ES-I3 (cell line): ENCODE measurements around the gene PACS2.
A peak's percentile ranks its signal among the peaks of the same experiment; 100 is the strongest.

Experiments
- H3K36me3 ChIP-seq: 2 replicates; pipeline ENCODE4 v1.6.1; 2013; ENCODE audit warnings: mild to moderate bottlenecking, low read length, control low read depth, moderate library complexity; ENCODE audit not compliant: insufficient read depth
- H3K4me1 ChIP-seq: 2 replicates; pipeline ENCODE4 v1.6.1; 2013; ENCODE audit warnings: mild to moderate bottlenecking, control low read depth, low read length; ENCODE audit not compliant: insufficient read depth
- H3K9ac ChIP-seq: 2 replicates; pipeline ENCODE4 v1.6.1; 2013; ENCODE audit warnings: low read depth, mild to moderate bottlenecking, low read length, moderate library complexity
- H3K9me3 ChIP-seq: 2 replicates; pipeline ENCODE4 v1.6.1; 2013; ENCODE audit warnings: mild to moderate bottlenecking, low read length, moderate library complexity; ENCODE audit not compliant: control insufficient read depth, insufficient read depth

The PACS2 gene

DNA sequence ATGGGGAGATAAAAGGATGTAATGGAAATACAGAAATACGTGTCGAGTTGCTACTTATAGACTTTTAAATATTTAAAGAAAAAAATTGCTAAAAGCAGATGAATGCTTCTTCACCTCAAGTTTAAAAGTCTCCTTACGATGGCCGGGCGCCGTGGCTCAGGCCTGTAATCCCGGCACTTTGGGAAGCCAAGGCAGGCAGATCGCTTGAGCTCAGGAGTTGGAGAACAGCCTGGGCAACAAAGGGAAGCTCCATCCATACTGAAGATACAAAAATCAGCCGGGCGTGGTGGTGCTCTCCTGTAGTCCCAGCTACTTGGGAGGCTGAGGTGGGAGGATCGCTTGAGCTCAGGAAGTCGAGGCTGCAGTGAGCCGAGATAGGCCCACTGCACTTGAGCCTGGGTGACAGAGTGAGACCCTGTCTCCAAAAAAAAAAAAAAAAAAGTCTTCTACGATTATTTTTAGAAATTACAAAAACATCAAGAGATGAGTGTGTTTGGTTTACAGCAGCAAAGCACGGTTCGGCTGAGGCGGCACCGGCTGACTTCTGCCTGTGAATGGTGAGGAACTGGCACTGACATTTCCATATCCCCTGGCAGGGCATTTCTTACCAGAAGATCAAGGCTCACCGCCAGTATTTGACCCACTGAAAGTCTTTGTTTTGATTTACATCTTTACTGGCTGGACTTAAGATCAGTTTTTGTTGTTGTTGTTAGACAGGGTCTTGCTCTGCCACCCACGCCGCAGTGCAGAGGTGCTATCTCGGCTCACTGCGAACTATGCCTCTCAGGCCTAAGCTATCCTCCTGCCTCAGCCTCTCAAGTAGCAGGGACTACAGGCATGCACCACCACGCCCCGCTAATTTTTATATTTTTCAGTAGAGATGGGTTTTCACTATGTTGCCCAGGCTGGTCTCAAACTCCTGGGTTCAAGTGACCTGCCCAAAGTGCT lies 101.2 kb downstream of the PACS2 start:
- peaks cover 4% of the 10 kb centered on the region; the same call in 1 of the 2 replicates for H3K4me1 ChIP-seq
- no peaks in the 10 kb centered on the region for H3K36me3 ChIP-seq
- no peak overlapping the region; the same call in 1 of the 2 replicates for H3K9ac ChIP-seq
- no peaks in the 10 kb centered on the region for H3K9me3 ChIP-seq

DNA sequence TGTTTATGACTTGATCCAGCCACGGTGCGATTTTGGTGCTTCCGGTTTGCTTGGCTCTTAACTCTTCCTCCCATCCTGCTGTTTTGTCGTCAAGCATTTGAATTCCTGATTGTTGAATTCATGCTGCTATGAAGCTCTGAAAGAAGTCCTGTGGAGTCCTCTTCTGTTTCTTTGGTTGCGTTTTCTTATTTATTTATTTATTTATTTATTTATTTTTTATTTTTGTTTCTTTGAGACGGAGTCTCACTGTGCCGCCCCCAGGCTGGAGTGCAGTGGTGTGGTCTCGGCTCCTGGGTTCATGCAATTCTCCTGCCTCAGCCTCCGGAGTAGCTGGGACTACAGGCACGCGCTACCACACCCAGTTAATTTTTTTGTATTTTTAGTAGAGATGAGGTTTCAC lies 102.1 kb downstream of the PACS2 start:
- Histone ChIP-seq H3K9ac (no peak overlapping the region), H3K9me3 (no peaks in the 10 kb centered on the region), H3K36me3 (no peaks in the 10 kb centered on the region), H3K4me1 (peaks cover 4% of the 10 kb centered on the region; the same call in 1 of the 2 replicates)

DNA sequence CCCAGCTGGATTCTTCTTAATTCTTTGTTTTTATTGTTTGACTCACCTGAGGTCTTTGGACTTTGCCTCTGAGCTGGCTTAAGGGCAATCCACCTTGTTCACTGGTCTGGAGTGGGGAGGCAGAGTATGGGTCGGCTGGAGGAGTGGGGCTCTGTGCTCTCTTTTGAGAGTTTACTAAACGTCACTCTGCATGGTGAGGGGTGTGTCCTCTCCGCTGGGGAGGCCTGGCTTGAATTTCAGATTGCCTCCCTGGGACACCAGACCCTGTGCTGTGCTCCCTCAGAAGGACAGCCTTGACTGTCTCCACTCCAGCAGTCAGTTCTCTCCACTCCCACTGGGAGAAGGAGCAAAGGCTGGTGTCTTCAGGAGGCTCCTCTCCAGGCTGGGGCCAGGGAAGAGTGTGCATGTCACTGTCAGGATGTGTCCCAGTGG lies 103.2 kb downstream of the PACS2 start:
- Histone ChIP-seq H3K4me1 (peaks cover 4% of the 10 kb centered on the region; the same call in 1 of the 2 replicates), H3K9me3 (no peaks in the 10 kb centered on the region), H3K36me3 (no peaks in the 10 kb centered on the region), H3K9ac (no peak overlapping the region)

- no peaks in the 10 kb centered on the region for H3K36me3 ChIP-seq
- peaks cover 4% of the 10 kb centered on the region; the same call in 1 of the 2 replicates for H3K4me1 ChIP-seq
- H3K9ac ChIP-seq: peak overlapping the region; percentile 89
- H3K9me3 ChIP-seq: no peaks in the 10 kb centered on the region
Observed at GRCh38 chr14:105418269-105419194, 104.0 kb downstream of the PACS2 start.

- Histone ChIP-seq H3K36me3 (no peaks in the 10 kb centered on the region), H3K9me3 (no peaks in the 10 kb centered on the region), H3K4me1 (peaks cover 4% of the 10 kb centered on the region; the same call in 1 of the 2 replicates), H3K9ac (peak within 1 kb of the TSS; percentile 92)
Observed at GRCh38 chr14:105419195-105420091, 104.9 kb downstream of the PACS2 start, which contains the start of gene MTA1. MTA1 (plus strand) TSS chr14:105419827; CDS start chr14:105420036, 209 bp downstream.

DNA sequence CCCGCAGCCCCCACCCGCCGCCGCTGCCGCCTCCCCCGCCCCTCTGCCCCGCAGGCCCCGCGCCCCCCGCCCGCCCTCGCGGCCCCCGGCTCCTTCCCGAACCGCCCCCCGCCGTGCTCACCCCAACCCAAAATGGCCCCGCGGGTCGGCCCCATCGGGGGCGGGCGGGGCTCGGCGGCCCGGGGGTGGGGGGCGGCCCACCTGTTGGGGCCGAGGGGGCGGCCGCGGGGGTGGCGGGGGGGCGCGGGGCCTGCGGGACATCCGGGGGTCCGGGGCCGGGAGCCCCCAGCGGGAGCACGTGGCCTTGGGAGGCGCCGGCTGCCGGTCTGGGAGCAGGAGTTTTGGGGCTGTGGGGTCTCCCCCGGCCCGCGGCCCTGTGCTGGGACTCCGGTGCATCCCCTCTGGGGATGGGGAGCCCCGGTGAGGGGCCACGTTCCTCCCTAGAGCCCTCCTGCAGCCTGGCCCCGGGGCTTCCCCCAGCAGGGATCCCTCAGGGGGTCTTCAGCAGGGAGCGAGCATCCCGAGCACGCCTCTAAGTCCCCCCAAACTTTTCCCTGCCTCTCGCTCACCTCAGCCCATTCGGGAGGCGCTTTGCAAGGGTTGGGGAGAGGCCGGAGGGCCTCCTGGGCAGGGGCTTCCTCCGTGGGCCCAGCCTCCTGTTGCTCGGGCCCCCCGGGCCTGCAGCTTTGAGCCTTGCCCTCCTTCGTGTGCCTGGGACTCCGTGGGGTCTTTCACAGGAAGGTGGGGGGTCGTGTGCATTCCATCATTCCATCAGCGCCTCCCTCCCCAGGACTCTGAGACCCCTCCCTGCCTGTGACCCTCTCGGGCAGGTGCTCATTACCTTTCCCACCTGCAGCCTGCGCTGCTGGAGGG lies 105.8 kb downstream of the PACS2 start:
- no peaks in the 10 kb centered on the region for H3K36me3 ChIP-seq
- peaks cover 4% of the 10 kb centered on the region; the same call in 1 of the 2 replicates for H3K4me1 ChIP-seq
- peak overlapping the region; percentile 92 for H3K9ac ChIP-seq
- H3K9me3 ChIP-seq: no peaks in the 10 kb centered on the region

GRCh38 chr14:105420974-105421674 lies 106.6 kb downstream of the PACS2 start:
- peaks cover 4% of the 10 kb centered on the region; the same call in 1 of the 2 replicates for H3K4me1 ChIP-seq
- H3K9ac ChIP-seq: peak overlapping the region; percentile 92
- no peaks in the 10 kb centered on the region for H3K36me3 ChIP-seq
- H3K9me3 ChIP-seq: no peaks in the 10 kb centered on the region

DNA sequence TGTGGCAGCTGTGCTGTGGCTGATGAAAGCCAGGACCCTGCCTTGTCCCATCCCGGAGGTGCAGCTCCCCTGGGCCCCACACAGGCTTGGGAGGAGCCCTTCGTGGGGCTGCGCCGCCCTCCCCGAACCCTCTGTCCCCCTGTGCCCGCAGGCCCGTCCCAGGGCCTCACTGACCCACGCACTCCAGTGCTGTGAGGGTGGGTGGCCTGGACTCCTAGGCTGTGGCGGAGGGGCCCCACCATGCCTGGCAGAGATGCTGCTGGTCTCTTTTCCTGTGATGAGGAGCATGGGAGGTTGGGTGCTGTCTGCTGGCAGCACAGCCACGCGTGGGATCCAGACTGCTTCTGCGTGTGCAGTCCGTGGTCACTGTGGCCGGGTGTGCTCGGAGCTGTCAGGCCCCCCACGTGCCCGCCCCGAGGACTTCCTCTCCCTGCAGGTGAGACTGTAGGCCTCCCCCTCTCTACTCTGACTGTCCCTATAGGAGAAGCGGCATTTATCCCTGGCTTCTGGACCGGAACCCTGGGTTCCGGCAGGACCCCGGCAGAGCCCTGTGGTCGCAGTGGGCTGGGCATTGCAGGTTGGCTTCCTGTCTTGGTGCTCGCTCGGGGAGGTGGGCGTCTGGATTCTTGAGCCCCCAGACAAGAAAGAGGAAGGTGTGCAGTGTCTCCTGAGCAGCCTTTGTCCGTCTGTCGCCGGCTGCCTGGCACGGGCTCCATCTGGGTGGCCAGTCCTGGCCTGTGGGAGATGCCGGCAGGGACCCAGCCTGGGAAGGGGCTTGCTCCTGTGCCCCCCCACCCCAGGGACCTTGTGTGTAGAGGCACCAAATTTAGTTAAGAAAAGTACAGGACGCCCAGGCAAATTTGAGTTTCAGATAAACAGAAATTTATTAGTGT lies 107.4 kb downstream of the PACS2 start:
- H3K36me3 ChIP-seq: no peaks in the 10 kb centered on the region
- H3K9ac ChIP-seq: no peak overlapping the region
- peaks cover 4% of the 10 kb centered on the region; the same call in 1 of the 2 replicates for H3K4me1 ChIP-seq
- no peaks in the 10 kb centered on the region for H3K9me3 ChIP-seq

DNA sequence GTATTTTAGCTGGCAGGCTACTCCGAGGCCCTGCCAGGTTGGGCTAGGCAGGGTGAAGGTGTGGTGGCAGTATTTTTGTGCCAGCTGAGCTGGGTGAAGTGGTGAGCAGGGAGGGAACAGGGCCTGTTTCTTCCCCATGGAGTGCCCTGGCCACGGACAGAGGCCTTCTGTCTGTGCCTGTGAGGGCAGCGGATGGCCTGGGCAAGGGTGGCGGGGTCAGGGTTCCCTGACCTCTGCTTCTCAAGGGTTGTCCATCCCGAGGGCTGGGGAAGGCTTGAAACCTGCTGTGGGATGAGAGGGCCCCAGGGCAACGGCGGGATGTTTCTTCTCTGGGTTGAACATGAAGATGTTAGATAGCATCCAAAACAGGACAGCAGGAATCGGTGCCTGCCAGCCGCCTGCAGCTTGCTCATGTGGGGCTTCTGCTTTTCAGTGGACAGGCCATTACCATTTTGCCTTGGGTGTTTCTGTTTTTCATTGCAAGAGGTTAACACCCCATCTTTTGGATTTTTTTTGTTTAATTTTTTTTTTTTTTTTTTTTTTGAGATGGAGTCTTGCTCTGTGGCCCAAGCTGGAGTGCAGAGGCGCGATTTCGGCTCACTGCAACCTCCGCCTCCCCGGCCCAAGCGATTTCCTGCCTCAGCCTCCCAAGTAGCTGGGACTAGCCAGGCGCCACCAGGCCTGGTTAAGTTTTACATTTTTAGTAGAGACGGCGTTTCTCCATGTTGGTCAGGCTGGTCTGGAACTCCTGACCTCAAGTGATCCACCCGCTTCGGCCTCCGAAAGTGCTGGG lies 108.3 kb downstream of the PACS2 start:
- Histone ChIP-seq H3K36me3 (no peaks in the 10 kb centered on the region), H3K9me3 (no peaks in the 10 kb centered on the region), H3K9ac (no peak overlapping the region), H3K4me1 (peaks cover 4% of the 10 kb centered on the region; the same call in 1 of the 2 replicates)

DNA sequence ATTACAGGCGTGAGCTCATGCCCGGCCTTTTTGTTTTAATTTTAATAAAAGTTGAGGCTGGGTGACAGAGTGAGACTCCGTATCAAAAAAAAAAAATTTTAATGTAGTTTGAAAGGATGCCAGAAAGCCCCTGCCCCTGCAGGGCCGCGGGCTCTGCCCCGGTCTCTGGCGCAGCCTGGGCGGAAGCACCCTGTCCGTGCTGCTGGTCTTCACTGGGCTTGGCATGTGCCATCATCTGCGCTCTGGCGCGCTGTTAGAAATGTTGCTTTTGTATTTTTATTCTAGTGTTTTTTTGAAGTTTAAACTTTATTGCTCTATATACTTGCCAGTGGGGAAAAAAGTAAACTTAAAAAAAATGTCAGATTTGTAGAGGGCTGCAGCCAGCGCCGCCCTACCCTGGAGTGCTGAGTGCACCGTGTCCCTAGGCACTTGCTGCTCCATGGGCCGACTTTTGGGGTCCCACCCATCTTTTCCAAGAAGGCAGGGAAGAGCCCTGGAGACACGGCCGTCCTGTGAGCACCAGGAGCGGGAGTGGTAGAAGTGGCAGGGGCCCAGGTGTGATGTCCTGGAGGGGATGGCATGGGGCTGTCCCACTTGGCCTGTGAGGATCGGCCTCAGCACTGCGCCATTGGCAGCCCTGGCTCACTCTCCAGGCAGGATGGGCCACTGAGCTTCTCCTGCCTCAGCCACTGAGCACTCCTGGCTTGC lies 109.1 kb downstream of the PACS2 start:
- Histone ChIP-seq H3K9ac (no peak overlapping the region), H3K36me3 (no peaks in the 10 kb centered on the region), H3K4me1 (peaks cover 3% of the 10 kb centered on the region; the same call in 1 of the 2 replicates), H3K9me3 (no peaks in the 10 kb centered on the region)
